SK-N-SH treated with all-trans-retinoic acid at 6 μM for 48 hours (cell line): ENCODE measurements around the gene C22orf42.
A peak's percentile ranks its signal among the peaks of the same experiment; 100 is the strongest.
"Not testable (repeated sequence)": the region's sequence is repeated elsewhere in the genome, so short reads cannot be mapped to it uniquely, and the experiment has no call there.

Source experiments
- ATAC-seq: fragments of 200-7000 bp; cut with Tn5 transposase; 3 replicates; pipeline ENCODE4 v1.9.1; 2020; ENCODE audit warnings: mild to moderate bottlenecking, moderate library complexity
- BACH2 ChIP-seq: fragments of 250-450 bp; sonication (Bioruptor Pico); IDR thresholded peaks from 2 replicates; pipeline ENCODE4 v1.9.0; 2021; ENCODE audit warnings: mild to moderate bottlenecking, borderline replicate concordance
- CSDC2 ChIP-seq: fragments of 250-450 bp; sonication (Bioruptor Pico); IDR thresholded peaks from 2 replicates; pipeline ENCODE4 v1.5.0; 2020; ENCODE audit warnings: mild to moderate bottlenecking, moderate library complexity
- CSRNP3 ChIP-seq: fragments of 250-450 bp; sonication (Bioruptor Pico); IDR thresholded peaks from 2 replicates; pipeline ENCODE4 v1.5.1; 2021; ENCODE audit warnings: mild to moderate bottlenecking, moderate library complexity
- ESRRG ChIP-seq: fragments of 250-450 bp; sonication (Bioruptor Pico); IDR thresholded peaks from 2 replicates; pipeline ENCODE4 v1.6.1; 2021; ENCODE audit warnings: mild to moderate bottlenecking
- GLIS3 ChIP-seq: fragments of 250-450 bp; sonication (Bioruptor Pico); IDR thresholded peaks from 2 replicates; pipeline ENCODE4 v1.5.0; 2020; ENCODE audit warnings: mild to moderate bottlenecking, moderate library complexity
- ISL1 ChIP-seq: fragments of 250-450 bp; sonication (Bioruptor Pico); IDR thresholded peaks from 2 replicates; pipeline ENCODE4 v2.1.2; 2022; ENCODE audit warnings: mild to moderate bottlenecking, moderate library complexity
- OSR1 ChIP-seq: fragments of 250-450 bp; sonication (Bioruptor Pico); IDR thresholded peaks from 2 replicates; pipeline ENCODE4 v1.8.0; 2022; ENCODE audit warnings: moderate library complexity, mild to moderate bottlenecking, inconsistent platforms
- PATZ1 ChIP-seq: fragments of 250-450 bp; sonication (Bioruptor Pico); IDR thresholded peaks from 2 replicates; pipeline ENCODE4 v1.8.0; 2020; ENCODE audit warnings: mild to moderate bottlenecking, moderate library complexity, borderline replicate concordance
- POU6F1 ChIP-seq: fragments of 250-450 bp; sonication (Bioruptor Pico); IDR thresholded peaks from 2 replicates; pipeline ENCODE4 v1.8.0; 2021; ENCODE audit warnings: low read depth, mild to moderate bottlenecking, moderate library complexity, borderline replicate concordance
- PPARA ChIP-seq: fragments of 250-450 bp; sonication (Bioruptor Pico); IDR thresholded peaks from 2 replicates; pipeline ENCODE4 v1.5.0; 2020; ENCODE audit warnings: mild to moderate bottlenecking, borderline replicate concordance
- RARB ChIP-seq: fragments of 250-450 bp; sonication (Bioruptor Pico); IDR thresholded peaks from 2 replicates; pipeline ENCODE4 v1.8.0; 2021; ENCODE audit warnings: mild to moderate bottlenecking, moderate library complexity
- SNAI2 ChIP-seq: fragments of 250-450 bp; sonication (Bioruptor Pico); IDR thresholded peaks from 2 replicates; pipeline ENCODE4 v1.5.0; 2020; ENCODE audit warnings: mild to moderate bottlenecking, moderate library complexity
- TCF4 ChIP-seq: fragments of 250-450 bp; sonication (Bioruptor Pico); IDR thresholded peaks from 2 replicates; pipeline ENCODE4 v1.8.0; 2021; ENCODE audit warnings: mild to moderate bottlenecking, moderate library complexity, borderline replicate concordance
- TOX ChIP-seq: fragments of 250-450 bp; sonication (Bioruptor Pico); IDR thresholded peaks from 2 replicates; pipeline ENCODE4 v1.8.0; 2021; ENCODE audit warnings: mild to moderate bottlenecking, moderate library complexity, borderline replicate concordance
- TSHZ2 ChIP-seq: fragments of 250-450 bp; sonication (Bioruptor Pico); IDR thresholded peaks from 2 replicates; pipeline ENCODE4 v1.5.0; 2020; ENCODE audit warnings: mild to moderate bottlenecking, moderate library complexity
- ZC3H10 ChIP-seq: fragments of 250-450 bp; sonication (Bioruptor Pico); IDR thresholded peaks from 2 replicates; pipeline ENCODE4 v1.5.1; 2021; ENCODE audit warnings: mild to moderate bottlenecking, moderate library complexity
- ZFP3 ChIP-seq: fragments of 250-450 bp; sonication (Bioruptor Pico); IDR thresholded peaks from 2 replicates; pipeline ENCODE4 v1.5.0; 2020; ENCODE audit warnings: mild to moderate bottlenecking, moderate library complexity
- ZFP30 ChIP-seq: fragments of 450-650 bp; formaldehyde crosslinking; IDR thresholded peaks from 2 replicates; pipeline ENCODE4 v1.5.0; 2022; ENCODE audit warnings: mild to moderate bottlenecking, moderate library complexity
- ZNF565 ChIP-seq: fragments of 450-650 bp; formaldehyde crosslinking; conservative IDR thresholded peaks from 2 replicates; pipeline ENCODE4 v1.5.0; 2020; ENCODE audit warnings: low read depth, mild to moderate bottlenecking, moderate library complexity
- ZNF8 ChIP-seq: fragments of 450-650 bp; formaldehyde crosslinking; IDR thresholded peaks from 2 replicates; pipeline ENCODE4 v1.5.0; 2020; ENCODE audit warnings: mild to moderate bottlenecking, moderate library complexity

Gene C22orf42

DNA sequence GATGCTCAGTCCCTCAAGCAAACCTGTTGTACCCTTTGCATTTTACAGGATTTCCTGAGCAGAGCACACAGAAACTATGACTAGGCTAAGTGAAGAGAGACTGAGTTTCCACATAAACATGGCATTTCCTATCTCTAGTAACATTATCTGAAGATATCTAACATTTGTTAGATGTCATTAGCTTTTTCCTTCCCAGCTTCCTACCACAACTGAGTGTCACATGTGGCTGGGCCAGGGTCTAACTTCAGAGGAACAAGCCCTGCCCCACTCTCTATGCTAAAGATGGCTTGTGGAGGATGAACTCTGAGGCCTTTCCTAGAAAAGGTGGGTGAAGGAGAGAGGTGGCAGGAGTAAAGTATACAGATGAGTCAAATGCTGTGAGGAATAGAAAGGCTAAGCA, 16.5 kb downstream of the C22orf42 start:
- TF ChIP-seq ZFP30 (CRISPR knock-in tag): no peak
- TF ChIP-seq ZC3H10 (CRISPR knock-in tag): no peak
- no peak for TF ChIP-seq PATZ1 (CRISPR knock-in tag)
- no peak for TF ChIP-seq RARB (CRISPR knock-in tag)
- no peak for TF ChIP-seq ZNF565 (CRISPR knock-in tag)
- no peak for TF ChIP-seq ZNF8 (CRISPR knock-in tag)
- TF ChIP-seq ESRRG (CRISPR knock-in tag): no peak
- no peak for TF ChIP-seq CSDC2 (CRISPR knock-in tag)
- TF ChIP-seq CSRNP3: no peak
- TF ChIP-seq TCF4: no peak
- TF ChIP-seq PPARA: no peak
- no peak for TF ChIP-seq OSR1
- no peak for TF ChIP-seq ZFP3 (CRISPR knock-in tag)
- no peak for TF ChIP-seq POU6F1 (CRISPR knock-in tag)
- no peak for TF ChIP-seq GLIS3 (CRISPR knock-in tag)
- TF ChIP-seq TSHZ2: no peak
- no peak for TF ChIP-seq SNAI2 (CRISPR knock-in tag)
- no peak for TF ChIP-seq TOX (CRISPR knock-in tag)
- no peak for TF ChIP-seq ISL1 (CRISPR knock-in tag)
- no peak for TF ChIP-seq BACH2
- ATAC-seq: no peak

DNA sequence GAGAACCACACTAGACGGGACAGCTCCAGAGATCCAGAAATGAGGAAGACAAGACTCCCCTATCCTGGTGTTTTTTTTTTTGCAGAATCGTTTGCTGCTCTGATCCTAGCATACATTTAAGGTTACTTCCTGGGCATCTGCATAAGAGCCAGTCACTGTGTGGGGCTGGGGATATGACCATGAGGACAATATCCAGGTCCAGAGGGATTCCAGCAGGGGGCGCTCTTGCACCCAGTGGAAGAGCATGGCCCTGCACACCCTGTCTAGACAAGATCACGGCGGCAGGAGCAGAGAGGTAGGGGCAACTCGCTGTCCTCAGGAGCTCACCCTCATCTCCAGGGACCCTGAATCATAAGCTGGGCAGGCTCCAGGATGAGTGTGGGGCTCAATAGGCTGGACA, 18.4 kb downstream of the C22orf42 start:
- ATAC-seq: peak; percentile 96

DNA sequence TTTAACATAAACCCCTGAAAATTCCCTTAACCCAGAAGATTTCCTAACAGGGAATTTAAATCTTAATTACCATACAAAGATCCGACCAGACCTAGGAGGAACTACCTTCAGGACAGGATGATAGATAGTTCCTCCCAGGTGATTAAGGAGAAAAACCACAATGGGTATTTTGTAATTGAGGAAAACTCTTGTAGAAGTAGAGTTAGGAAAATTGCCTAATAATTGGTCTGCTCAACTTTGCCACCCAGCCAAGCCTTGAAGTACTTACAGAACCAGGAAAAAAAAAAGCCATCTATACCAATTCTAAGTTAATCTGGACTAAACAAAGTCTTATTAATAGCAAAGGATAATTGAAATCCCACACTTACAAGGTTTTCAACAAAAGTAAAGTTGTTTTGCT, 20.5 kb downstream of the C22orf42 start:
- not testable (repeated sequence) for ATAC-seq

DNA sequence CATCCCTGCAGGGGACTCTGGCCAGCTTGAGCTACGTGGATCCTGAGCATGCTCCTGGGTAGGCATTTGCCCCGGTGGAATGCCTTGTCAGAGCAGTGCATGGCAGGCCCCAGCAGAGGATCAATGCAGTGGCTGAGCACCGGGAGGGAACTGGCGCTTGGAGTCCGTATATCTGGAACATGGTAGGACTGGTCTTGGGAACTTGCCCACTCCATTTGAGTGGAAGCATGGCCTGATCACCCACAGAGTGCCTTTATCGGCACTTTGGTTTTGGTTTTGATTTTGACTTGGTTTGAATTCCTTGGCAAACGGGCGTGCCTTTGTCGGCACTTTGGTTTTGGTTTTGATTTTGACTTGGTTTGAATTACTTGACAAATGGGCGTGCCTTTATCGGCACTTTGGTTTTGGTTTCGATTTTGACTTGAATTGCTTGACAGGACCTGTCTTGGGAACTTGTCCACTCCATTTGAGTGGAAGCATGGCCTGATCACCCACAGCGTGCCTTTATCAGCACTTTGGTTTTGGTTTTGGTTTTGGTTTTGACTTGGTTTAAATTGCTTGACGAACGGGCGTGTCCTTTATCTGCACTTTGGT, 21.3 kb downstream of the C22orf42 start:
- ATAC-seq: not testable (repeated sequence)

DNA sequence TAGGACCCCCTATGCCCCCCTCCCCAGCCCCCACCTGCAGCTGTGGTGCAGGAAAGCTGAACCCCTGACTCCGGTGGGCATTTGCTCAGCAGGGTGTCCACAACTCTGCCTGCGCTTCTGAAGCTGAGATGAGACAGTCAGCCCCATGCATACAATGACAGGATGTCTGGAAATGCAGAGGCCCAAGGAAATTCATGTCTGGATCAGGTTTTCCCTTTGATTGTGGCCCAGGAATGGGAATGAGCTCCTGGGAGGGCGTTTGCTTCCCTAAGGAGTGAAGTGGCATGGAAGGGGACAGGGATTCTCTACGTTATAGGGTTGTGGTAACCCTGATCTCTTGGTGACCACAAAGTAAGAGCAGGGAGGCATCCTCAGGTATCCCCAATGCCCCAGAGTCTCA, 22.2 kb downstream of the C22orf42 start:
- not testable (repeated sequence) for ATAC-seq

DNA sequence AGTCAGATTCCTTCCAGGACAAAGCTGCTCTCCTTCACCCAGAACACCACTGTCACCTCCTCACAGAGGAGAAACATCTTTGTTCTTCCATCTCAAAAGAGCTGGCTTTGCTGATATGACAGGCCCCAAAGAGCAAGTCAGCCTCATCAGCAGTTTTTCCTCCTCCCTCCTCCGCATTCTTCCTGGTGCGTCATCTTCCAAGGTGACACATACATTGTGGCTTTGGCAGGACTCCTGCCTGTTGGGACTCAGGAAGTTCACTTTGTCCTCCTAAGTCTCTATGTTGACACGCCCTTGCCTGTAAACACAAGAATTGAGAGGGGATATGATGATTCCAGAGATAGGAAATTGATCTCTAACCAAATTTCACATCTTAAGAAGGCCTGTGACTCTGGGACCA, 23.1 kb downstream of the C22orf42 start:
- ATAC-seq: not testable (repeated sequence)

DNA sequence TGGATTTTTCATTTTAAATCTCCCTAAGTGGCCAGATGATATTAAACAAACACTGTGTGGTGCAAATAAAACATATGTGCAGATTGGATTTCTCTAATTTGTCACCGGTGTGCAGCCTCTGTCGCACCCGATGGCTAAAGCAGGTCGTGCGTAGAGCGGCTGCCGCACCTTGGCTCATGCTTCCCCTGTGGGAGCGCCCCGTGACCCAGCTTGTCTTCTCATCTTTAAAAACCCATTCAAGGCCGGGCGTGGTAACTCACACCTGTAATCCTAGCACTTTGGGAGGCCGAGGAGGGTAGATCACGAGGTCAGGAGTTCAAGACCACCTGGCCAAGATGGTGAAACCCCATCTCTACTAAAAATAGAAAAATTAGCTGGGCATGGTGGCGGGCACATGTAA, 24.3 kb downstream of the C22orf42 start:
- ATAC-seq: not testable (repeated sequence)
